HG03469 (cell line): ENCODE data around the gene GIPC2.
A peak's percentile ranks its signal among the peaks of the same experiment; 100 is the strongest.
"Not testable (repeated sequence)": the region's sequence is repeated elsewhere in the genome, so short reads cannot be mapped to it uniquely, and the experiment has no call there.

ENCODE experiments used
- ATAC-seq: cut with Tn5 transposase; IDR thresholded peaks from one replicate; pipeline ENCODE4 v1.9.1; 2021; ENCODE audit warnings: mild to moderate bottlenecking, moderate library complexity, moderate number of reproducible peaks; ENCODE audit not compliant: unreplicated experiment

GIPC2 gene

DNA sequence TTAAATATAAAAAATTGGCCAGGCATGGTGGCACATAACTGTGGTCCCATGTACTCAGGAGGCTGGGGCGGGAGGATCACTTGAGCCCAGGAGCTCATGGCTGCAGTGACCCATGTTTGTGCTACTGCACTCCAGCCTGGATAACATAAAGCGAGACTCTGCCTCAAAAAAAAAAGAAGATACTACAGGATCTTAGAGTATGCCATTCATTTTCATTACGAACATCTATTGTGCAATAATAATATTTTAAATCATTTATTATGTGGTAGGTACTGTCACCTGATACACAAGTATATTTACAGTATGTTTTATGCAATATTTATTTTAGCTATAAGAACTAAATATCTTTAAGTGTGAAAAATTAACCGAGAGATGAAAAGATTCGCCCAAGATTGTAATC, 9.3 kb upstream of the GIPC2 start:
- no peak for ATAC-seq

GRCh38 chr1:78038071-78038470, 7.7 kb upstream of the GIPC2 start:
- ATAC-seq, result no peak

DNA sequence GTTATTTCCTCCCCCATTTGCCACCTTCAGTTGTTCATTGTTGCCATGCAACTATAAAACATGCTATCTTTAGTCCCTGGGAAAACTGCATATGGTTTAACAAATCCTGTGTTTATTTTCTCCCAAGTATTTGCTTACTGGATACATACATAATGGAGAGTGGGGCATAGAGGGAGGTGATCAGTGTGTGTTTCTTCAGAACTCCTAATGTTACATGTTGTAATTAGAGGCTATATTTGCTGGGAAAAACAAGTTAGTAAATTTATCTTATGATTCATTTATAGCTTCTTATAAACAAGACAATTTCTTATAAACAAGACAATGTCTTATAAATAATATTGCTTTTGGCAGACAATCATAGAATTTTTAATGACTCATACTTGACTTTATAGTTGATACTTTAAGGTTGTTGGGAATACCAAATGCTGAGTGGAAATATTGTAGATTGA, 7.3 kb upstream of the GIPC2 start:
- ATAC-seq, result no peak

DNA sequence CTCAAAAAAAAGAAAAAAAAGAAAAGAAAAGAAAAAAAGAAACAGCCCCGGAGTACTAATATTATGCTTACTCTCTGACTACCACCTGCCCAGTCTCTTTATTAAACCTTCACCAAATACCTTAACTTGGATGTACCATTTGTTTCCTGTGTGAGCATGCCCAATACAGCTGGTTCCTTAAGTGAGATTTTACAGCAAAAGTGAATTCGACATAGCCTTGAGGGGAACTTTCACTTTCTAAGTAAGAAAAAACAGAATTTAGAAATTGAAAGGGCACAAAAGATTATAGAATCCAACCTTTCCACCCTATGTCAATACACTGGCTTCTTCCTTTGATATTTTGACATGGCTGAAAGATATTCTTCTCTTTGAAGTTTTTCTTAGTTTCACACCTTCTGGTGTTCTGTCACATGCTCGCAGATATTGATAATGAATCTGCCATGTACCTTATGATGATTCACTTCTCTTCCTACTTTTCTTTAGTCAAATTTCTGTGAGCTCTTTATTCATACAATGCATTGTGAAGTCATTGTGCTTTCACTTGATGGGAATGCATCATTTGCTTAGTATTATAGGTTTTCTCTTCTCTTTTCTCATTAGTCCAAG, 5.2 kb upstream of the GIPC2 start:
- no peak for ATAC-seq

- no peak for ATAC-seq
Observed at GRCh38 chr1:78043436-78043835, 2.3 kb upstream of the GIPC2 start.

GRCh38 chr1:78044796-78045562, 787 bp upstream of the GIPC2 start:
- no peak for ATAC-seq

DNA sequence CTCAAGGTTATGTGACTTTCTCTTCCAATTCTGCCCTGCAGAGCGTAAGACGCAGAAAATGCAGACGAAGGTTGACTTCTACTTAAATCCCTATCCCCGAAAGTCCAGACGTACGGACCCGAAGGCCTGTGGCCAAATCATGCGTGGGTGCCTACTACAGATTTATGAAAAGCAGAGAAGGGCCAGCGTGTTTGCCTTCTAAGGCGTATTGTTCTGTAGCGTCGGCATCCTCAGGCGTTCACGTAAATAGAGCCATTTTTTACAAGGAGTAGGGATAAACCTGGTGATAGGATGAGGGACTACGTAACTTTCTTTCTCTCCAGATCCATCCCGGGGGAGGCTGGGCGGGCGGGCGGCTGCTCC, 222 bp upstream of the GIPC2 start:
- ATAC-seq, result no peak

DNA sequence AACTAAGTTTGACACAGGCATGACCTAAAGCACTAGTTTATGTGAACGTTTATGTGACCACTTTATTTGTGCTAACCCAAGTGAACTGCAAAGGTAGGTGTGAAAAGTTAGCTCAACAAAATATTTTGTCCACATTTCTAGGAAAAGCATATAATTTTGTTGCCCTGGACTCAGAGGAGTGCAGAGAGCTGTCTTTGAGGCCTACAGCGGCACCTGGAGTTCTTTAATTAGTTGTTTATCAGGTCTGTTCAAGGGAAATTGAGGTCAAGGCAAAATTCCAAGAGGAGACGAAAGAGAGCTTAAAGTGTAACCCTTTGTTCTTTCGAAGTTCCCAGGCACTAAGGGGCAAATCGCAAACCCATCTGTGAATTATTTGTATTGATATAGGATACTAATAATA, 1.3 kb downstream of the GIPC2 start:
- no peak for ATAC-seq

- no peak for ATAC-seq
Observed at GRCh38 chr1:78047631-78048030, 1.9 kb downstream of the GIPC2 start.

GRCh38 chr1:78048446-78048845, 2.7 kb downstream of the GIPC2 start:
- no peak for ATAC-seq

DNA sequence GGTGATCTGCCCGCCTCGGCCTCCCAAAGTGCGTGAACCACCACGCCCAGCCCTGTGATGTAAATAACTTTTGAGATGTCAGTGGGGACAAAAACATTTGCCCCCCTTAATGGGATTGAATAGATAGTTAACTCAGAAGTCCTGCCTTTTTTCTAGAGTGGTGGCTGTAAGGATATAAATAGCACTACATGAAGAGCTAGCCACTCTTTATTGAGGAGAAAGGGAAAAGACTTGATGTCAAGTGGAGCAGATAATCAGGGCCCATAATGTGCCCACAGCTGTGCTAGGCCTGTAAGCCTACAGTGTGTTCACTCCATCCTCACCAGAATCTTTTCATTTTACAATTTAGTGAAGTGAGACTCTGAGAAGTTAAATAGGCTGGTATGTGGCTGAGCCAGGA, 3.6 kb downstream of the GIPC2 start:
- no peak for ATAC-seq

DNA sequence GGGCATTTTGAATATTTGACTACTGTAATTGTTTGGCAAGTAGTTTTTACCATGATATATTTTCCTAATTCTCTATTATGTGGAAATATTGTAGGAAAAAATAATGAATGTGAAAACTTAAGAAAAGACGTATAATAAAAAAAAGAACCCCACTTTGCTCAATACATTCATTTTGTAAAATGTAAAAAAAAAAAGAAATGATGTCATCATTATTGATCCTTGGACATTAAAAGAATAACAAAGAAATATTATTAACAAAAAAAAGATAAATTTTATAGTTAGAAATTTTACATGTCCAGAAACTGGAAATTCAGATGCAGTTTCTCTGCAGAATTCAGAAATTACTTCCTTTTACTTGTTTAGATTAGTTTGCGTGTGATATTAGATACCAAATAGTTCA, 5.2 kb downstream of the GIPC2 start:
- no peak for ATAC-seq

DNA sequence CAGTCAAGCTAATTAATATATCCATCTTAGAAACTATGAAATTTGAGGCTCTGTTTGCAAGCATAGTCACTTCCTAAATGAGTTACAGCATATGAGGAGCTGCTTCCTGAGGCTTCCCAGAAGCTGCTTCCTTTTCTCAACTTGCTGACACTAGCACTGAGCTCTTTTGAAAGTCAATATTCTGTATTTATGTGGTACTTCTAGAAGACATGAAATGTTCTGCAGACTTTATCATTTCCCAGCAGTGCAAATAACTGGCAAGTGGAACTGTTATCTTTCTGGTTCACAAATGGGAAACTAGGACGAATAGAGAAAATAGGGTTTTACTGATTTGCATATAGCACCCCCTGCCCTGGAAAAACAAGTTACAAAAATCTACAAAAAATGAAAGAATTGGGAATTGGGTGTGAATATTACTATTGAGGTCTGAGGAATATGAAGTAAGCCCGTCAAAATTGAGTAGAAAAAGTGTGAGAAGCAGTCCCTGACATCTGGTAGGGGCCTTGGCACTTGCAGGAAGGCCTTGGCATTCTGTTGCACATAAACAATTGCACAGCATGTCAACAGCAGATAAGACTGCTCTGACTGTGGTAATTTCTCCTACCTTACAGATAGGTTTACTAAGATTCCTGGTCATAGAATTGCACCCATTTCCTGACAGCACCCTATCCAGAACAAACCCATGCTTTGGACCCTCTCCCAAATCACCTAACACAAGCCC, 7.1 kb downstream of the GIPC2 start:
- ATAC-seq, result no peak

DNA sequence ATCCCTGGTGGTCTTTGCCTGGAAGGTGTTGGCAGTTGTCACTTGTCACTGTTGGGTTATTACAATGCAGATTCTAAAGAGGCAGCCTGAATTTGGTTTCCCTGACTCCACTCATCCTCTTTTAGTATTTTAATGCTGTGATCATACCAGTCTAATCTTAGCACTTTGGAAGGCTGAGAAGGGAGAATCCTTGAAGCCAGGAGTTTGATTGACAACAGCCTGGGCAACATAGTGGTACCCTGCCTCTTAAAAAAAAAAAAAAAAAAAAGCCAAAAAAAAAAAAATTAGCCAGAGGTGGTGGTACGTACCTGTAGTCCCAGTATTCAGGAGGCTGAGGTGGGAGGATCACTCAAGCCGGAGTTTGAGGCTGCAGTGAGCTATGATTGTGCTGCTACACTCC, 7.7 kb downstream of the GIPC2 start:
- no peak for ATAC-seq

DNA sequence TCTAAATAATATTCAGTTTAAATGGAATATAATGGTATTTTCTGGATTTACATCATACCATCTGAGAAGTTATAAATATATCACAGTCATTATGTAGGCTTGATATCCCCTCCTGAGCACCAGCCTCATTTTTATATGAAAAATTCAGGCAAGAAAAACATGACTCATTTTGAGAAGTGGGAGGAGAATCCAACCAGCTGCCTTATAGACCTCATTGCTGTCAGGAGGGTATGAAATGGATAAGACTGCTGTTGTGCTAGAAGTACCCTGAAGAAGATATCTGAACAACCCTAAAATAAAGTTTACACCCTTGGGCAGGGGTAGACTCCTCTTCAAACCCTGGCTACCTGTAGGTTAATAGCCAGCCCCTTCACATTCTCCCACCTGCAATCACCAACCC, 8.8 kb downstream of the GIPC2 start:
- no peak for ATAC-seq

DNA sequence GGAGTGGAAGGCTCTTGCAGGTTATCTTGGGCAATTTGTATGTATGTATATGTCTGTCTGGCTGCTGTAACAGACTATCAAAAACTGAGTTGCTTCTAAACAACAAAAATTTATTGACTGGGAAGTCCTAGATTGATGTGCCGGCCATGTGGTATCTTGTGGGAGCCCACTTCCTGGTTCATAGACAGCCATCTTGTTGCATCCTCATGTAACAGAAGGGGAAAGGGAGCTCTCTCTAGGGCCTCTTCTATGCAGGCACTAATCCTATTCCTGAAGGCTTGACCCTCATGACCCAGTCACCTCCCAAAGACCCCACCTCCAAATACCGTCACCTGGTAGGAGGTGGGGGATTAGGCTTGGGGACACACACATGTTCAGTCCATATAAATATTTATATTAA, 9.2 kb downstream of the GIPC2 start:
- no peak for ATAC-seq

DNA sequence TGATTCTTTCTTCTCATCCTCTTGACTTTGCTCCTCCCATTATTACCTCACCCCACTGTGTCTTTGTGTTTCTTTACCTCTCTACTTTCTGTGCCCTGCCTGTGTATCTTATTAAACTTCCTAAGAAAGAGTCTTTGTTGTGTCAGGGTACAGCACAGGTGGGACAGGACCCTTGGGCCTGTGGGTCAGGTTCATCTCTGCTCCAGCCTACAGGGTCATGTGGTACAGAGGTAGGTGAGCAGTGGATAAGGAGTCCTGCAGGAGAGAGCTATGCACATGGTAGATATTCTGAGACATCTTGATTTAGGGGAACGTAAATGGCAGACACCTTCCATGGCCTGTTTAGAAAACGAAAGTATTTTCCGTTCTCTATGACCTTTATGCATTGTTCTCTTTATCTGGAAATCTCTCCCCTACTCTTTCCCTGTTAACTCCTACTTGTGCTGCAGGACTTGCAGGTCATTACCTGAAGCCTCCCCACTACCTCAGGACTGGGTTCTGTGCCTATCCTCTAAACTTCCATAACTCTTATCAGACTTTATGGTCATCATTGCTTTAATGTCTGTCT, 9.9 kb downstream of the GIPC2 start:
- ATAC-seq, result no peak

GRCh38 chr1:78058670-78059069, 12.9 kb downstream of the GIPC2 start:
- ATAC-seq, result no peak

GRCh38 chr1:78060857-78061563, 15.2 kb downstream of the GIPC2 start:
- ATAC-seq, result peak; percentile 94

GRCh38 chr1:78061825-78062523, 16.2 kb downstream of the GIPC2 start:
- ATAC-seq, result no peak

GRCh38 chr1:78064886-78065285, 19.1 kb downstream of the GIPC2 start:
- ATAC-seq, result not testable (repeated sequence)
